ENCODE measurements around the gene PATJ.

PATJ gene

DNA sequence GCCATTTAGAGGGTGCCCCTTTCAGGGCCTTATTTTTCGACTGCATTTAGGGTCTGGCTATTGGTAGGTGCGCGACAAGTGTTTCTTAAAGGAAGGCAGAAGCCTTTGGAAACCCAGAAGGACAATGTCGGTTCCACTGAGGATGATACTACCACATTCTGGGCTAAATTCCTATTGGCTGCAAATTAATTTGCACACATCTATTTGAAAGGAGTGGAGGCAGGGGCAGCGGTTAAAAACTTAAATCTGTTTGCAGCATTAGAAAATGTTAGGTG is 1.1 kb downstream of the PATJ start:
- no peak overlapping the region for H3K4me3 ChIP-seq (replicated peaks; ENCODE audit: insufficient read depth, low read length)
- DNase-seq (ENCODE audit: low read depth in 1 of 2, low spot score in 1 of 2) = no peak
- H3K27ac ChIP-seq (replicated peaks) = no peak overlapping the region
- TF ChIP-seq GABPA (IDR thresholded peaks at IDR 0.05; ENCODE audit: low read depth) (no peak), REST (IDR thresholded peaks at IDR 0.05; ENCODE audit: insufficient replicate concordance, low read depth) (no peak), CTCF (IDR thresholded peaks at IDR 0.05; ENCODE audit: insufficient read depth, low read length) (no peak), SPI1 (IDR thresholded peaks at IDR 0.05; ENCODE audit: borderline replicate concordance, low read depth) (no peak), POLR2AphosphoS5 (IDR thresholded peaks at IDR 0.05; ENCODE audit: low read depth) (no peak)
- no peaks in the 10 kb centered on the region for H3K27me3 ChIP-seq (ENCODE audit: insufficient read depth, poor library complexity, severe bottlenecking)

- no peak for DNase-seq (ENCODE audit: low read depth in 1 of 2, low spot score in 1 of 2)
- Histone ChIP-seq H3K27ac (replicated peaks) (no peak overlapping the region), H3K4me3 (replicated peaks; ENCODE audit: insufficient read depth, low read length) (no peak overlapping the region), H3K27me3 (ENCODE audit: insufficient read depth, poor library complexity, severe bottlenecking) (no peaks in the 10 kb centered on the region)
- TF ChIP-seq SPI1 (IDR thresholded peaks at IDR 0.05; ENCODE audit: borderline replicate concordance, low read depth) (no peak), POLR2AphosphoS5 (IDR thresholded peaks at IDR 0.05; ENCODE audit: low read depth) (no peak), CTCF (IDR thresholded peaks at IDR 0.05; ENCODE audit: insufficient read depth, low read length) (no peak), GABPA (IDR thresholded peaks at IDR 0.05; ENCODE audit: low read depth) (no peak), REST (IDR thresholded peaks at IDR 0.05; ENCODE audit: insufficient replicate concordance, low read depth) (no peak)
Observed at GRCh38 chr1:61743716-61744580, 1.7 kb downstream of the PATJ start.

- no peak for TF ChIP-seq POLR2AphosphoS5 (IDR thresholded peaks at IDR 0.05; ENCODE audit: low read depth)
- TF ChIP-seq GABPA (IDR thresholded peaks at IDR 0.05; ENCODE audit: low read depth) = no peak
- TF ChIP-seq REST (IDR thresholded peaks at IDR 0.05; ENCODE audit: insufficient replicate concordance, low read depth) = no peak
- no peak for TF ChIP-seq CTCF (IDR thresholded peaks at IDR 0.05; ENCODE audit: insufficient read depth, low read length)
- TF ChIP-seq SPI1 (IDR thresholded peaks at IDR 0.05; ENCODE audit: borderline replicate concordance, low read depth) = no peak
- no peak for DNase-seq (ENCODE audit: low read depth in 1 of 2, low spot score in 1 of 2)
- H3K27ac ChIP-seq (replicated peaks) = no peak overlapping the region
- no peak overlapping the region for H3K4me3 ChIP-seq (replicated peaks; ENCODE audit: insufficient read depth, low read length)
- H3K27me3 ChIP-seq (ENCODE audit: insufficient read depth, poor library complexity, severe bottlenecking) = no peaks in the 10 kb centered on the region
Observed at GRCh38 chr1:61746813-61747212, 4.5 kb downstream of the PATJ start.

Data from HL-60 (cell line).